ENCODE results near the gene SUMO2.
A peak's percentile ranks its signal among the peaks of the same experiment; 100 is the strongest.
"Not testable (repeated sequence)": the region's sequence is repeated elsewhere in the genome, so short reads cannot be mapped to it uniquely, and the experiment has no call there.

Gene SUMO2

DNA sequence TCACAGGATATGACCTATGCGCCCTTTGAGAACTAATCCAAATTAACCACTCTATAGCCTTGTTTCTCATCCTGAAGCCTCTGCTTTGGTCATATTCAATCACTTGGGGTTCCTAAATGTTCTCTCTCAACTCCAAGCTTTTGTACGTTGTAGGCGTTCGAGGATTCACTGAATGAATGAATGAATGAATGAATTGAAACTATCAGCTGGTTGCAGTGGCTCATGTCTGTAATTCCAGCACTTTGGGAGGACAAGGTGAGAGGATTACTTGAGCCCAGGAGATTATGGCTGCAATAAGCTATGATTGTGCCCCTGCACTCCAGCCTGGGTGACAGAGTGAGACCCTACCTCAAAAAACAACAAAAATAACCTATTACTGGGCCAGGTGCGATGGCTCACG is 5.9 kb upstream of the SUMO2 start:
- TF ChIP-seq POLR2AphosphoS5 (IDR thresholded peaks at IDR 0.05; ENCODE audit: low read depth, low read length) = no peak
- no peak for TF ChIP-seq POLR2A (IDR thresholded peaks at IDR 0.05; ENCODE audit: low read depth, low read length)
- TF ChIP-seq POU2F2 (IDR thresholded peaks at IDR 0.05; ENCODE audit: low read depth, low read length) = no peak
- TF ChIP-seq TAF1 (IDR thresholded peaks at IDR 0.05; ENCODE audit: low read depth, low read length) = no peak
- no peak for TF ChIP-seq SPI1 (IDR thresholded peaks at IDR 0.05; ENCODE audit: low read depth, low read length)
- no peak for DNase-seq (ENCODE audit: insufficient read length, low spot score)
- no peak for FAIRE-seq

DNA sequence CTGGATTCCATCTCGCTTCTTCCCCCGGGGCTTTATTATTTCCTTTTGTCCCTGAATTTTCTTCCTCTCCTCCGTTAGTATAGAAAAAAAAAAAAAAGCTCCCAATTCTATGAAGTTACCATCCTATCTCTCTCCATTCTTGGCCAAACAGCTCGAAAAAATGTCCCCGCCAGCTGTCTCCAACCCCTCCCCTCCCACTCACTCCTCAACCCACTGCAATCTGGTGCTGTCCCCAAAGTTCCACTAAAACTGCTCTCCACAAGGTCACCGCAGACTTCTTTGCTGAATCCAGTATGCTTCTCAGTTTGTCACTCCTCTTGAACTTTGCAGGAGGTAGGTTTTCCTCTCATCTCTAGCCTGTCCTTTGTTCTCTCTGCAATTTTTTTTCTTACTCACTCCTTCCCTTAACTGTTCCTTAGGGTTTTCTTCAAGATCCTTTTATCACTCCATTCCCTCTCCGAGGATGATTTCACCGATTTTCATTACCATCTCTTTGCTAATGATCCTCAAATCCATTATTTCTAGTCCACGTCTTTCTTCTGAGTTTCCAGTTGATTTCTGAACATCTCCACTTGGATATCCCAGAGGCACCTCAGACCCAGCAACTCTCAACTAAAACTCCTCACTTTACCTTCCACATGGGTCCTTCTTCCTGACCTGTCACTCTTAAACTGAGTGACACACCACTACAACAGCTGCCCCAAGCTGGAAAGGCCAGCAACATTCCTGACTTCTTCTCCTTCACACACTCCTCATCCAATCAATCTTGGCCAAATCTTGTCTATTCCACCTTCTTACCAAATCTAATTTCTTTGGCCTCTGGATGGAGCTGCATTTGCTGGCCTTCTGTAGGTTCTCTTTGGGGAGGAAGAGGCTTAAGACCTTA is 1.5 kb upstream of the SUMO2 start:
- FAIRE-seq = no peak
- no peak for DNase-seq (ENCODE audit: insufficient read length, low spot score)
- TF ChIP-seq POU2F2 (IDR thresholded peaks at IDR 0.05; ENCODE audit: low read depth, low read length) = no peak

DNA sequence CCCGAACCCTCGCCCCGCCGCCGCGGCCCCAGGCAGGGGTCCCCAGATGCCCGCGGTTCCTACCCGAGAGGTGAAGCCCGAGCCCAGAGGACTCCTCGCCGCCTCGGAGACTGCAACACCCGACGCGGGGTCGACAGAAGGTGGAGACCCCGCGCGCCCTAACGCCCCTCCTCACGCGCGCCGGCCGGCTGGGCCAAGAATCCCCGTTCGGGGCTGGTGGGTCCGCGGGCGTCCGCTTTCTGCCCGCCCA is 515 bp downstream of the SUMO2 start:
- DNase-seq (ENCODE audit: insufficient read length, low spot score) = no peak
- no peak for FAIRE-seq
- TF ChIP-seq PAX5 (IDR thresholded peaks at IDR 0.05; ENCODE audit: insufficient read depth, low read length, severe bottlenecking) = no peak
- TF ChIP-seq POLR2A (IDR thresholded peaks at IDR 0.05; ENCODE audit: low read depth, low read length) = no peak
- no peak for TF ChIP-seq TAF1 (IDR thresholded peaks at IDR 0.05; ENCODE audit: low read depth, low read length)
- TF ChIP-seq POU2F2 (IDR thresholded peaks at IDR 0.05; ENCODE audit: low read depth, low read length) = no peak
- no peak for TF ChIP-seq POLR2AphosphoS5 (IDR thresholded peaks at IDR 0.05; ENCODE audit: low read depth, low read length)
- no peak for TF ChIP-seq SPI1 (IDR thresholded peaks at IDR 0.05; ENCODE audit: low read depth, low read length)

- DNase-seq (ENCODE audit: insufficient read length, low spot score) (no peak), FAIRE-seq (no peak)
- TF ChIP-seq POLR2A (IDR thresholded peaks at IDR 0.05; ENCODE audit: low read depth, low read length) = no peak
- 0 out of 2 replicates have a peak, but pooled peaks have one; percentile 12 for TF ChIP-seq POU2F2 (IDR thresholded peaks at IDR 0.05; ENCODE audit: low read depth, low read length)
Observed at GRCh38 chr17:75181608-75182318, 996 bp downstream of the SUMO2 start.

GRCh38 chr17:75181110-75181509 is 1.6 kb downstream of the SUMO2 start:
- TF ChIP-seq POLR2A (IDR thresholded peaks at IDR 0.05; ENCODE audit: low read depth, low read length) = no peak
- no peak for TF ChIP-seq POU2F2 (IDR thresholded peaks at IDR 0.05; ENCODE audit: low read depth, low read length)
- TF ChIP-seq POLR2AphosphoS5 (IDR thresholded peaks at IDR 0.05; ENCODE audit: low read depth, low read length) = no peak
- TF ChIP-seq PAX5 (IDR thresholded peaks at IDR 0.05; ENCODE audit: insufficient read depth, low read length, severe bottlenecking) = no peak
- no peak for TF ChIP-seq TAF1 (IDR thresholded peaks at IDR 0.05; ENCODE audit: low read depth, low read length)
- no peak for FAIRE-seq
- DNase-seq (ENCODE audit: insufficient read length, low spot score) = no peak

- TF ChIP-seq PAX5 (IDR thresholded peaks at IDR 0.05; ENCODE audit: insufficient read depth, low read length, severe bottlenecking) (no peak), TAF1 (IDR thresholded peaks at IDR 0.05; ENCODE audit: low read depth, low read length) (no peak), SPI1 (IDR thresholded peaks at IDR 0.05; ENCODE audit: low read depth, low read length) (no peak), POU2F2 (IDR thresholded peaks at IDR 0.05; ENCODE audit: low read depth, low read length) (no peak), POLR2A (IDR thresholded peaks at IDR 0.05; ENCODE audit: low read depth, low read length) (0 out of 2 replicates have a peak, but pooled peaks have one; percentile 24), POLR2AphosphoS5 (IDR thresholded peaks at IDR 0.05; ENCODE audit: low read depth, low read length) (0 out of 2 replicates have a peak, but pooled peaks have one; percentile 35)
- DNase-seq (ENCODE audit: insufficient read length, low spot score) = no peak
- FAIRE-seq = no peak
Observed at GRCh38 chr17:75178453-75178852, 4.3 kb downstream of the SUMO2 start.

DNA sequence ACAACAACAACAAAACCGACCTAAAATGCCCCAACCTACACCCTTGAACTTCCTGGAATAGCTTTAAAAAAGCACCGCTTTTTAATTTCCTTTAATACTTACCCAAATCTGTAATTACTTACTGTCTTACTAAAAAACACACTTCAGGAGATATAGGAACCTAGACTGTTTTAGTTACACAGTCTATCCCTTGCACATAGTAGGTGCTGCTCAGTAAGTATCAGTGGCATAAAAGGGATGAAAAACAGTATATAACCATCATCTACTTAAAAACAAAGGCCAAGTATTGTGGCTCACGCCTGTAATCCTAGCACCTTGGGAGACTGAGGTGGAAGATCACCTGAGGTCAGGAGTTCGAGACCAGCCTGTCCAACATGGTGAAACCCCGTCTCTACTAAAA is 6.1 kb downstream of the SUMO2 start:
- FAIRE-seq (no peak), DNase-seq (ENCODE audit: insufficient read length, low spot score) (no peak)
- no peak for TF ChIP-seq TAF1 (IDR thresholded peaks at IDR 0.05; ENCODE audit: low read depth, low read length)

- FAIRE-seq = no peak
- TF ChIP-seq POLR2AphosphoS5 (IDR thresholded peaks at IDR 0.05; ENCODE audit: low read depth, low read length) = no peak
- no peak for TF ChIP-seq TAF1 (IDR thresholded peaks at IDR 0.05; ENCODE audit: low read depth, low read length)
- no peak for TF ChIP-seq POU2F2 (IDR thresholded peaks at IDR 0.05; ENCODE audit: low read depth, low read length)
- TF ChIP-seq PAX5 (IDR thresholded peaks at IDR 0.05; ENCODE audit: insufficient read depth, low read length, severe bottlenecking) = no peak
- TF ChIP-seq POLR2A (IDR thresholded peaks at IDR 0.05; ENCODE audit: low read depth, low read length) = no peak
- no peak for TF ChIP-seq SPI1 (IDR thresholded peaks at IDR 0.05; ENCODE audit: low read depth, low read length)
- DNase-seq (ENCODE audit: insufficient read length, low spot score) = no peak
Observed at GRCh38 chr17:75174996-75175395, 7.8 kb downstream of the SUMO2 start.

- DNase-seq (ENCODE audit: insufficient read length, low spot score) (no peak), FAIRE-seq (no peak)
- TF ChIP-seq TAF1 (IDR thresholded peaks at IDR 0.05; ENCODE audit: low read depth, low read length) (no peak), POLR2AphosphoS5 (IDR thresholded peaks at IDR 0.05; ENCODE audit: low read depth, low read length) (no peak), POLR2A (IDR thresholded peaks at IDR 0.05; ENCODE audit: low read depth, low read length) (no peak), POU2F2 (IDR thresholded peaks at IDR 0.05; ENCODE audit: low read depth, low read length) (no peak), SPI1 (IDR thresholded peaks at IDR 0.05; ENCODE audit: low read depth, low read length) (no peak), PAX5 (IDR thresholded peaks at IDR 0.05; ENCODE audit: insufficient read depth, low read length, severe bottlenecking) (no peak)
Observed at GRCh38 chr17:75173526-75173925, 9.2 kb downstream of the SUMO2 start.

DNA sequence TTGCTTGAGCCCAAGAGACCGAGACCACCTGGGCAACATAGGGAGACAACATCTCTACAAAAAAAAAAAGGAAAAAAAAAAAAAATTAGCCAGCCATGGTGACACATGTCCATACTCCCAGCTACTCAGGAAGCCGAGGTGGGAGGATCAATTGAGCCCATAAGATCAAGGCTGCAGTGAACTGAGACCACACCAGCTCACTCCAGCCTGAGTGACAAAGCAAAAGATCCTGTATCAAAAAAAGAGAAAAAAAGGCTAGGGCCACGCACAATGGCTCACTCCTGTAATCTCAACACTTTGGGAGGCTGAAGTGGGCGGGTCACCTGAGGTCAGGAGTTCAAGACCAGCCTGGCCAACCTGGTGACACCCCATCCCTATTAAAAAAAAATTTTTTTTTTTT is 13.8 kb downstream of the SUMO2 start:
- FAIRE-seq (no peak), DNase-seq (ENCODE audit: insufficient read length, low spot score) (no peak)
- TF ChIP-seq POLR2A (IDR thresholded peaks at IDR 0.05; ENCODE audit: low read depth, low read length) = no peak
- TF ChIP-seq POU2F2 (IDR thresholded peaks at IDR 0.05; ENCODE audit: low read depth, low read length) = no peak
- TF ChIP-seq POLR2AphosphoS5 (IDR thresholded peaks at IDR 0.05; ENCODE audit: low read depth, low read length) = no peak
- TF ChIP-seq SPI1 (IDR thresholded peaks at IDR 0.05; ENCODE audit: low read depth, low read length) = no peak
- no peak for TF ChIP-seq TAF1 (IDR thresholded peaks at IDR 0.05; ENCODE audit: low read depth, low read length)
- no peak for TF ChIP-seq PAX5 (IDR thresholded peaks at IDR 0.05; ENCODE audit: insufficient read depth, low read length, severe bottlenecking)

DNA sequence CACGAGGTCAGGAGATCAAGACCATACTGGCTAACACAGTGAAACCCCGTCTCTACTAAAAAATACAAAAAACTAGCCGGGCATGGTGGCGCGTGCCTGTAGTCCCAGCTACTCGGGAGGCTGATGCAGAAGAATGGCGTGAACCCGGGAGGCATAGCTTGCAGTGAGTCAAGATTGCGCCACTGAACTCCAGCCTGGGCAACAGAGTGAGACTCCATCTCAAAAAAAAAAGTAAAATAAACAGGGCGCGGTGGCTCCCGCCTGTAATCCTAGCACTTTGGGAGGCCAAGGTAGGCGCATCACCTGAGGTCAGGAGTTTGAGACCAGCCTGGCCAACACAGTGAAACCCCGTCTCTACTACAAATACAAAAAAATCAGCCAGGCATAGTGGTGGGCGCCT is 18.2 kb downstream of the SUMO2 start:
- not testable (repeated sequence) for DNase-seq (ENCODE audit: insufficient read length, low spot score); FAIRE-seq
